Body of pancreas (tissue), 4 donors: ENCODE results near the gene G6PC3.

Experiments used
- POLR2A ChIP-seq, 3 donors: fragments of 450-650 bp; IDR thresholded peaks; one replicate each; pipeline ENCODE4 v1.6.1; 2016; ENCODE audit warnings: antibody characterized with exemption in 3 of 3, mild to moderate bottlenecking in 2 of 3
- TF ChIP-seq, protein P1 (sequence below), 7 experiments: fragments of 450-650 bp in 4 of 7; fragments of 200-600 bp in 3 of 7; sonication (generic) in 3 of 7; IDR thresholded peaks; one replicate each; pipeline ENCODE4 v1.5.1; 2016 to 2019; ENCODE audit warnings: antibody characterized with exemption in 7 of 7

DNA sequence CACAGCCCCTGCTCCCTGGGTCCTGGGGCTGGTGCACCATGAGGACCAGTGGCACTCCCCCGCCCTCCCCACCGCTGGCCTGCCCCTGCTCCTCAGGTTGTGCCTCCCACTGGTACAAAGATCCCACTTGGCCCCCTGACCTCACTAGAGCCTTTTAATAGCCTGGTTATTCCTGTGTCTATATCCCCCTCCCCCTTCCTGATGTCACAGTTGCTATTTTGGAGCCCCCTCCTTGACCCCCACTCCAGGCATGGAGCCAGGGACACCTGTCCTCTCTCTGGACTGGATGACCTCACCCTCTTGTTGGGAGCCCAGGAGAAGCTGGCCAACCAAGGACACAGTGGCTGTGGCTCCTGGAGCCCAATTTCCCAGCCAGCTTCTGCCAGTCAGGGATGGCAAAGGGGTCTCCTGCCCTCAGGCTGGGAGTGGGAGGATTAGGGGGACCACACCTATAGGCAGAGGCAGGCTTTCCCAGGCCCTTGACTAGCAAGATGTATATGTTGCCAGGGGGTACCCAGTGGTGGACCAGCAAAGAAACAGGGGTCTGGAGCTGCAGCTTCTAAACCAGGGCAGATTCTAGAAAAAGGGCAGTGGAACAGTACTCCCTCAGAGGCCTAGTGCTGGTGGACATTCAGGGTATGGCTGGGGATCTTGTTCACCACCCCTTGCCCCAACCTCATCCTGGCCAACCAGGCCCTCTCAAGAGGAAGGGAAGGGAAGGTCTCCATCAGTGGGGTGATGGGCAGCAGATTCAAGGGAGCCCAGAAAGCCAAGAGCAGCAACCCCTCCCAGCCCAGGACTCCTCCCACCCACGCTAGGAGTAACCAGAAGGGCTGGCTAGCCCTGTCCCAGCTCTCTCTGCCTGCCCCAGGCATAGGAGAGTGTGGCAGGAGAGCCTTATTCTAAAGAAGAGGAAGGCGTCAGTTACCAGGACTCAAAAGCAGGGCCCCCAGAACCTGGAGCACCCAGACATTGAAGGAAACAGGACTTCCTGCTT, 42.0 kb downstream of the G6PC3 start:
- TF ChIP-seq, protein P1, sequence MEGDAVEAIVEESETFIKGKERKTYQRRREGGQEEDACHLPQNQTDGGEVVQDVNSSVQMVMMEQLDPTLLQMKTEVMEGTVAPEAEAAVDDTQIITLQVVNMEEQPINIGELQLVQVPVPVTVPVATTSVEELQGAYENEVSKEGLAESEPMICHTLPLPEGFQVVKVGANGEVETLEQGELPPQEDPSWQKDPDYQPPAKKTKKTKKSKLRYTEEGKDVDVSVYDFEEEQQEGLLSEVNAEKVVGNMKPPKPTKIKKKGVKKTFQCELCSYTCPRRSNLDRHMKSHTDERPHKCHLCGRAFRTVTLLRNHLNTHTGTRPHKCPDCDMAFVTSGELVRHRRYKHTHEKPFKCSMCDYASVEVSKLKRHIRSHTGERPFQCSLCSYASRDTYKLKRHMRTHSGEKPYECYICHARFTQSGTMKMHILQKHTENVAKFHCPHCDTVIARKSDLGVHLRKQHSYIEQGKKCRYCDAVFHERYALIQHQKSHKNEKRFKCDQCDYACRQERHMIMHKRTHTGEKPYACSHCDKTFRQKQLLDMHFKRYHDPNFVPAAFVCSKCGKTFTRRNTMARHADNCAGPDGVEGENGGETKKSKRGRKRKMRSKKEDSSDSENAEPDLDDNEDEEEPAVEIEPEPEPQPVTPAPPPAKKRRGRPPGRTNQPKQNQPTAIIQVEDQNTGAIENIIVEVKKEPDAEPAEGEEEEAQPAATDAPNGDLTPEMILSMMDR (IDR thresholded peaks at IDR 0.05) = no peak
- no peak for TF ChIP-seq POLR2A (IDR thresholded peaks at IDR 0.05)
